H9 (cell line): Measurements from ENCODE around the gene B3GLCT. TPM values are rescaled to one million over a fixed set of nuclear protein-coding genes. Genes with fewer than 3 reads are reported as not detected.
"Not testable (repeated sequence)": the region's sequence is repeated elsewhere in the genome, so short reads cannot be mapped to it uniquely, and the experiment has no call there.

Source experiments
- DNase-seq: peaks from one replicate; pipeline ENCODE4 v3.0.0-alpha.2; 2017
- H2AFZ ChIP-seq: one replicate; pipeline ENCODE4 v1.6.1; 2013; ENCODE audit warnings: mild to moderate bottlenecking, low read length, control low read depth, moderate library complexity
- H2AK5ac ChIP-seq: 2 replicates; pipeline ENCODE4 v1.6.1; 2013; ENCODE audit warnings: low read length, control low read depth, mixed read lengths; ENCODE audit not compliant: insufficient read length
- H2BK120ac ChIP-seq: one replicate; pipeline ENCODE4 v1.6.1; 2013; ENCODE audit warnings: low read depth, mild to moderate bottlenecking, low read length, control low read depth, inconsistent platforms; ENCODE audit not compliant: poor library complexity, severe bottlenecking
- H2BK12ac ChIP-seq: 2 replicates; pipeline ENCODE4 v1.6.1; 2013; ENCODE audit warnings: low read length, control low read depth, mixed read lengths, low read depth; ENCODE audit not compliant: insufficient read length
- H2BK15ac ChIP-seq: 2 replicates; pipeline ENCODE4 v1.6.1; 2013; ENCODE audit warnings: low read depth, low read length, control low read depth
- H2BK20ac ChIP-seq: one replicate; pipeline ENCODE4 v1.6.1; 2013; ENCODE audit warnings: low read depth, mild to moderate bottlenecking, low read length, control low read depth, inconsistent platforms; ENCODE audit not compliant: poor library complexity, severe bottlenecking
- H2BK5ac ChIP-seq: 2 replicates; pipeline ENCODE4 v1.6.1; 2013; ENCODE audit warnings: low read length, control low read depth, mixed read lengths; ENCODE audit not compliant: insufficient read length
- H3K14ac ChIP-seq: 2 replicates; pipeline ENCODE4 v1.6.1; 2013; ENCODE audit warnings: low read length, control low read depth; ENCODE audit not compliant: insufficient read depth
- H3K18ac ChIP-seq: 2 replicates; pipeline ENCODE4 v1.6.1; 2013; ENCODE audit warnings: low read depth, mild to moderate bottlenecking, mixed read lengths, low read length, control low read depth; ENCODE audit not compliant: insufficient read length
- H3K23ac ChIP-seq: 2 replicates; pipeline ENCODE4 v1.6.1; 2013; ENCODE audit warnings: low read length, control low read depth, mixed read lengths, low read depth; ENCODE audit not compliant: insufficient read length
- H3K23me2 ChIP-seq: 2 replicates; pipeline ENCODE4 v1.6.1; 2013; ENCODE audit warnings: low read depth, mild to moderate bottlenecking, mixed read lengths, low read length, control low read depth; ENCODE audit not compliant: insufficient read length, poor library complexity, severe bottlenecking
- H3K27ac ChIP-seq: 2 replicates; pipeline ENCODE4 v1.5.1; 2013; ENCODE audit warnings: low read length, control low read depth, mixed read lengths, low read depth; ENCODE audit not compliant: insufficient read length
- H3K27me3 ChIP-seq: 2 replicates; pipeline ENCODE4 v1.6.1; 2013; ENCODE audit warnings: low read length, control low read depth, inconsistent platforms; ENCODE audit not compliant: insufficient read depth
- H3K4ac ChIP-seq: 2 replicates; pipeline ENCODE4 v1.6.1; 2013; ENCODE audit warnings: low read depth, mild to moderate bottlenecking, control low read depth, inconsistent platforms, low read length, moderate library complexity
- H3K4me1 ChIP-seq: 2 replicates; pipeline ENCODE4 v1.6.1; 2013; ENCODE audit warnings: low read length, control low read depth, inconsistent platforms; ENCODE audit not compliant: insufficient read depth
- H3K4me2 ChIP-seq: 2 replicates; pipeline ENCODE4 v1.6.1; 2013; ENCODE audit warnings: low read length, control low read depth, mixed read lengths; ENCODE audit not compliant: insufficient read length, insufficient read depth
- H3K56ac ChIP-seq: 2 replicates; pipeline ENCODE4 v1.6.1; 2013; ENCODE audit warnings: low read depth, mild to moderate bottlenecking, mixed read lengths, low read length, control low read depth; ENCODE audit not compliant: insufficient read length
- H3K79me1 ChIP-seq: 2 replicates; pipeline ENCODE4 v1.6.1; 2013; ENCODE audit warnings: low read depth, mild to moderate bottlenecking, moderate library complexity, low read length, control low read depth, inconsistent platforms; ENCODE audit not compliant: insufficient read depth, poor library complexity, severe bottlenecking
- H3K79me2 ChIP-seq: 2 replicates; pipeline ENCODE4 v1.6.1; 2013; ENCODE audit warnings: low read length, control low read depth, inconsistent platforms; ENCODE audit not compliant: insufficient read depth
- H3K9ac ChIP-seq: 2 replicates; pipeline ENCODE4 v1.6.1; 2013; ENCODE audit warnings: low read length, control low read depth, mixed read lengths; ENCODE audit not compliant: insufficient read length; ENCODE audit errors: extremely low read depth
- H3K9me3 ChIP-seq: one replicate; pipeline ENCODE4 v1.6.1; 2013; ENCODE audit warnings: low read depth, low read length, inconsistent platforms; ENCODE audit not compliant: control insufficient read depth
- H3T11ph ChIP-seq: one replicate; pipeline ENCODE4 v1.6.1; 2013; ENCODE audit warnings: mild to moderate bottlenecking, low read length, control low read depth, inconsistent platforms
- H4K20me1 ChIP-seq: one replicate; pipeline ENCODE4 v1.6.1; 2013; ENCODE audit not compliant: control insufficient read depth, insufficient read length, insufficient read depth
- H4K5ac ChIP-seq: 2 replicates; pipeline ENCODE4 v1.6.1; 2013; ENCODE audit warnings: low read depth, mild to moderate bottlenecking, mixed read lengths, low read length, control low read depth; ENCODE audit not compliant: insufficient read length
- H4K8ac ChIP-seq: replicated peaks from 2 replicates; pipeline ENCODE4 v1.6.1; 2013; ENCODE audit warnings: low read length, control low read depth, mixed read lengths, low read depth; ENCODE audit not compliant: insufficient read length
- H4K91ac ChIP-seq: 2 replicates; pipeline ENCODE4 v1.6.1; 2013; ENCODE audit warnings: low read depth, mild to moderate bottlenecking, moderate library complexity, mixed read lengths, low read length, control low read depth; ENCODE audit not compliant: insufficient read length
- H3K27ac Mint-ChIP-seq, 3 experiments: 2 replicates in 2 of 3; 3 replicates in 1 of 3; pipeline ENCODE4 v1.8.0; 2020 to 2021; ENCODE audit warnings: mixed read lengths in 3 of 3, mild to moderate bottlenecking in 1 of 3, moderate library complexity in 1 of 3
- H3K27me3 Mint-ChIP-seq: 2 replicates; pipeline ENCODE4 v1.8.0; 2021; ENCODE audit warnings: low read depth, mild to moderate bottlenecking, moderate library complexity, mixed read lengths
- H3K36me3 Mint-ChIP-seq, 3 experiments: 2 replicates in 2 of 3; 3 replicates in 1 of 3; pipeline ENCODE4 v1.8.0; 2020 to 2021; ENCODE audit warnings: low read depth in 3 of 3, mixed read lengths in 3 of 3; ENCODE audit not compliant: insufficient read depth in 1 of 3
- H3K4me1 Mint-ChIP-seq, 2 experiments: 2 replicates each; pipeline ENCODE4 v1.8.0; 2020; ENCODE audit warnings: mixed read lengths in 2 of 2
- H3K4me3 Mint-ChIP-seq, 2 experiments: 2 replicates in 1 of 2; 3 replicates in 1 of 2; pipeline ENCODE4 v1.8.0; 2020 to 2021; ENCODE audit warnings: mild to moderate bottlenecking in 2 of 2, mixed read lengths in 2 of 2, moderate library complexity in 1 of 2
- H3K9me3 Mint-ChIP-seq, 2 experiments: 2 replicates in 1 of 2; 3 replicates in 1 of 2; pipeline ENCODE4 v1.8.0; 2020; ENCODE audit warnings: mild to moderate bottlenecking in 2 of 2, mixed read lengths in 2 of 2, moderate library complexity in 1 of 2
- CTCF ChIP-seq: fragments of 200-600 bp; sonication (generic); conservative IDR thresholded peaks from 3 replicates; pipeline ENCODE4 v1.8.0; 2021; ENCODE audit warnings: antibody characterized with exemption, mild to moderate bottlenecking
- WGBS: extraction: QIAGEN DNeasy Blood & Tissue Kit; methylation state at CpG from one replicate; pipeline ENCODE4 v1.1.7; 2013; ENCODE audit warnings: missing lambda C conversion rate, low lambda C conversion rate, mixed read lengths; ENCODE audit not compliant: insufficient read length; ENCODE audit errors: extremely low coverage; 5-methylcytosine and 5-hydroxymethylcytosine counted together
- total RNA-seq: library from RNA; stranded (reverse); gene quantifications from 2 replicates; pipeline ENCODE4 v1.2.1, GENCODE V29; 2021

B3GLCT gene
- total RNA-seq, 1 experiment from 2014 or later, result 5.4 TPM

GRCh38 chr13:31334994-31335557, 135.3 kb downstream of the B3GLCT start:
- Histone ChIP-seq H3K23ac (no peak overlapping the region), H3K18ac (no peak overlapping the region), H2BK12ac (no peak overlapping the region), H4K5ac (no peak overlapping the region), H4K91ac (no peak overlapping the region), H4K20me1 (no peaks in the 10 kb centered on the region), H4K8ac (no peak overlapping the region), H2BK120ac (no peak overlapping the region), H3K9ac (no peak overlapping the region), H3K27me3 (no peaks in the 10 kb centered on the region), H3K56ac (no peak overlapping the region), H3K9me3 (no peaks in the 10 kb centered on the region), H2AK5ac (no peak overlapping the region), H2BK5ac (no peak overlapping the region), H3K79me1 (no peaks in the 10 kb centered on the region), H2BK20ac (no peak overlapping the region), H2AFZ (no peak overlapping the region), H3K4me1 (no peaks in the 10 kb centered on the region), H3K4ac (no peak overlapping the region), H3T11ph (no peak overlapping the region), H3K27ac (no peak overlapping the region), H3K79me2 (no peaks in the 10 kb centered on the region), H3K23me2 (no peaks in the 10 kb centered on the region), H2BK15ac (no peak overlapping the region), H3K4me2 (no peak overlapping the region), H3K14ac (no peak overlapping the region)
- DNase-seq, result no peak
- no CpG with 5 or more reads among the region's 6 CpGs for WGBS
- Mint-ChIP-seq H3K4me1 (0 out of 4 replicates have a peak, but pooled peaks cover 0 to 4% of the 10 kb centered on the region in 2 experiments), H3K4me3 (no peak overlapping the region), H3K27me3 (no peaks in the 10 kb centered on the region; the same call in 1 of the 2 replicates), H3K9me3 (peaks cover 26 to 34% of the 10 kb centered on the region in 2 experiments), H3K36me3 (peaks cover 2 to 11% (median 10%) of the 10 kb centered on the region in 3 experiments; a peak in 6 of 7 replicates), H3K27ac (no peak overlapping the region)
- no peak for TF ChIP-seq CTCF

- not testable (repeated sequence) for H3K4me2 ChIP-seq, H3K4me1 ChIP-seq, DNase-seq, H2BK12ac ChIP-seq, H3K79me2 ChIP-seq, H3K23me2 ChIP-seq, H3K4ac ChIP-seq, H3K9me3 ChIP-seq, H4K20me1 ChIP-seq, H2BK5ac ChIP-seq, H3K18ac ChIP-seq, H3K79me1 ChIP-seq, H3K23ac ChIP-seq, H3K9ac ChIP-seq, H4K91ac ChIP-seq, H4K5ac ChIP-seq, H2BK15ac ChIP-seq, H3K56ac ChIP-seq, H3K27ac ChIP-seq, H2BK120ac ChIP-seq, H3K14ac ChIP-seq, H3K4me1 Mint-ChIP-seq, H2BK20ac ChIP-seq, H3K4me3 Mint-ChIP-seq, H3K27me3 ChIP-seq, H3K27me3 Mint-ChIP-seq, H2AK5ac ChIP-seq, H3T11ph ChIP-seq, H3K27ac Mint-ChIP-seq, H2AFZ ChIP-seq, H4K8ac ChIP-seq
- WGBS, result no CpG with 5 or more reads among the region's 22 CpGs
- peaks cover 44 to 53% of the 10 kb centered on the region in 2 experiments for H3K9me3 Mint-ChIP-seq
- peaks cover 13 to 25% (median 14%) of the 10 kb centered on the region in 3 experiments for H3K36me3 Mint-ChIP-seq
Measured at GRCh38 chr13:31339616-31340015, 139.8 kb downstream of the B3GLCT start.
